GM12864 (cell line): ENCODE measurements around the gene TEX44.

Experiments used
- DNase-seq: peaks from one replicate; pipeline ENCODE4 v3.0.0-alpha.2; 2011; ENCODE audit warnings: low read depth
- H3K4me3 ChIP-seq: 2 replicates; pipeline ENCODE4 v1.5.1; 2011; ENCODE audit warnings: mild to moderate bottlenecking, low read depth, low read length, control low read depth
- TF ChIP-seq, protein P1 (sequence below): IDR thresholded peaks from 2 replicates; pipeline ENCODE4 v1.5.1; 2011; ENCODE audit warnings: low read depth, mild to moderate bottlenecking, moderate library complexity, low read length, control low read depth, inconsistent platforms; ENCODE audit errors: missing control alignments

TEX44 gene

DNA sequence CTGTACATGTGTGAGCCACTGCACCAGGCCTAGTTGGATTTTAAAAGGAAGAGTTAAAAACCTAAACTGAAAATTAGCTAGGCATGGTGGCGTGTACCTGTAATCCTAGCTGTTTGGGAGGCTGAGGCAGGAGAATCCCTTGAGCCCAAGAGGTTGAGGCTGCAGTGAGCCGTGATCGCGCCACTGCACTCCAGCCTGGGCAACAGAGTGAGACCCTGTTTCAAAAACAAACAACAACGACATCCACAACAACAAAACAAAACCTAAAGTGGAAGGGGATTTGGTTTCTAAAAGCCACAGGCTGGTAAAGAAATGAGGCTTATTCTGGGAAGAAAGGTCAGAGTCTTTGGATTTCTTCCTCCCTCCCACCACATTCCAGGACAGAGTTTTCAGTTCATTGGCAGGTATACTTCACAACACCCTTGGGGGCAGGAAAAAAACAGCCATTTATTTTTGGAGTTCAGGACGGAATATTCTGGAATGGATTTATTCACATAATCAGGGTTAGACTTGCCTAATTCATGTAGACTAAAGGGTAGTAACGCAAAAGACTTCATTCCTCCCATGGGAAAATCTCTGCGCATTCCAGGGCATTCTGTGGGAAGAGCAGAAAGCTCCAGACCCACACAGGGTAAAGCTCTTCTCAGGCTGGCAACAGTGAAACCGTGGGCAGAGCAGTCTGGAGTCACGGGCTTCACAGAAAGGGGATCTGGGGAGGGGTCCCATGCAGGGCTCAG, 34.9 kb downstream of the TEX44 start:
- TF ChIP-seq, protein P1, sequence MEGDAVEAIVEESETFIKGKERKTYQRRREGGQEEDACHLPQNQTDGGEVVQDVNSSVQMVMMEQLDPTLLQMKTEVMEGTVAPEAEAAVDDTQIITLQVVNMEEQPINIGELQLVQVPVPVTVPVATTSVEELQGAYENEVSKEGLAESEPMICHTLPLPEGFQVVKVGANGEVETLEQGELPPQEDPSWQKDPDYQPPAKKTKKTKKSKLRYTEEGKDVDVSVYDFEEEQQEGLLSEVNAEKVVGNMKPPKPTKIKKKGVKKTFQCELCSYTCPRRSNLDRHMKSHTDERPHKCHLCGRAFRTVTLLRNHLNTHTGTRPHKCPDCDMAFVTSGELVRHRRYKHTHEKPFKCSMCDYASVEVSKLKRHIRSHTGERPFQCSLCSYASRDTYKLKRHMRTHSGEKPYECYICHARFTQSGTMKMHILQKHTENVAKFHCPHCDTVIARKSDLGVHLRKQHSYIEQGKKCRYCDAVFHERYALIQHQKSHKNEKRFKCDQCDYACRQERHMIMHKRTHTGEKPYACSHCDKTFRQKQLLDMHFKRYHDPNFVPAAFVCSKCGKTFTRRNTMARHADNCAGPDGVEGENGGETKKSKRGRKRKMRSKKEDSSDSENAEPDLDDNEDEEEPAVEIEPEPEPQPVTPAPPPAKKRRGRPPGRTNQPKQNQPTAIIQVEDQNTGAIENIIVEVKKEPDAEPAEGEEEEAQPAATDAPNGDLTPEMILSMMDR = no peak
- H3K4me3 ChIP-seq = no peak overlapping the region
- no peak for DNase-seq

DNA sequence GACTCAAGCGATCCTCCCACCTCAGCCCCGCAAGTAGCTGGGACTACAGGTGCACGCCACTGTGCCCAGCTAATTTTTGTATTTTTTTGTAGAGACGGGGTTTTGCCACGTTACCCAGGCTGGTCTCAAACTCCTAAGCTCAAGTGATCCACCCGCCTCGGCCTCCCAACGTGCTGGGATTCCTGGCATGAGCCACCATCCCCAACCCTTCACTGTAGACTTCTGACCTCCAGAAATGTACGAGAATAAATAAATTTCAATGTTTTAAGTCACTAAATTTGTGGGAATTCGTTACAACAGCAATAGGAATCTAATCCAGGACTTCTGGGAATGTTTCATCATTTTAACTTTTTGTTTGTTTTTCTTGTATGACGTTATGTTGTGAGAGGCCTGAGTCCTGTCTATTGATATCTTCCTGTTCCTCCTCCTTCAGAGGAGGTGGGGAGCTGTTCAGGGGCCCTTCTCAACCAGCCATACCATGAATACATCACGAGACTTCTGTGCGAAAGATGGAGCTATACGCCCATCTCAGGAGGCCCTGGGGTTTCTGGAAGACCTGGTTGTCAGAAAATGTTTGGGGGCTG, 40.0 kb downstream of the TEX44 start:
- TF ChIP-seq, protein P1 = no peak
- H3K4me3 ChIP-seq = no peak overlapping the region
- DNase-seq = no peak

DNA sequence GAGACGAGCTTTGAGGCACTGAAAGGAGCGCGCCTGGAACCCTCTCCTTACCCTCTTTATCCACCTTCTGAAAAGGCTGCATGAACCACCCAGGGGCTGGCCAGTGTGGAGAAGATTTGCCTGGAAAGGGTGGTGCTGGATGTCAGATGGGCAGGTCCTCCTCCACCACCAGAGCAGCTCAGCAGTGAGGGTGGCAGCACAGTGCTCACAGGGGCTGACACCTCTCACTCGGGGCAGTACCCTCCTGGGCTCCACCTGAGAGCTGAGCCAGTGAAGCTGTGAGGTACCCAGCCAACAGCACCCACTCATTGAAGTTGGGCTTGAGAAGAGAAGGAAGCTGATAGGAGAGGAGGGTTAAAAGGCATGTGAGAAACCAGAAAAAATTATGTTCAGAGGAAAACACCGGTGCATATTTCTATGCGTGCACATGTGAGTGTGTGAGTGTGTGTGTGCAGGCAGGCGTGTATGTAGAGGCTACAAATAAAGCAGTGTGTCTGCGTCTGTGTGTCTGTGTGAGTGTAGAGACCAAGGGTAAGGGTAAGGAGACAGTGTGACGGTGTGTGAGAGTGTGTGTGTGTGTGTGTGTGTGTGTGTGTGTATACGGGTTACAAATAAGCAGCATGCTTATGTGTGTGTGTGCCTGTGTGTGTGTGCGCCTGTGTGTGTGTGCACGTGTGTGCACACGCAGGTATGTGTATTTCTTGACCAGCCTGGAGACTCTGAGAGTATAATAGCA, 40.7 kb downstream of the TEX44 start:
- TF ChIP-seq, protein P1 = no peak
- DNase-seq = no peak
- H3K4me3 ChIP-seq = no peak overlapping the region

DNA sequence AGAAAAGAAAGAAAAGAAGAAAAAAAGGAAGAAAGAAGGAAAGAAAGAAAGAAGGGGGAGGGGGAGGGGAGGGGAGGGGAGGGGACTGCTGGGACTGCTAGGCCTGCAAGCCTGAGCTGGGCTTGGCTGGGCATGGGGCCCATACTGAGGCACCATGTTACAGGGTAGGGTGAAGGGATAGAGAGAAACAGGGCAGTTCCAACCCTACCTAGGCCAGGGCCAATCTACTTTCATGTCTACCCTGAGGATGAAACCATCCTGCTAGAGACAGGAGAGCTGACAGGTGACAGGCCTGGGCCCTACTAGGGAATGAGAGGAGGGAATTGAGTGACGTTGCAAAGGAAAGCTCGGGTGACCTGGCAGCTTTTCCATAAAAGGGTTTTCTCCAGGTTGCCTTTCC, 41.7 kb downstream of the TEX44 start:
- TF ChIP-seq, protein P1 = no peak
- DNase-seq = no peak
- no peak overlapping the region for H3K4me3 ChIP-seq

DNA sequence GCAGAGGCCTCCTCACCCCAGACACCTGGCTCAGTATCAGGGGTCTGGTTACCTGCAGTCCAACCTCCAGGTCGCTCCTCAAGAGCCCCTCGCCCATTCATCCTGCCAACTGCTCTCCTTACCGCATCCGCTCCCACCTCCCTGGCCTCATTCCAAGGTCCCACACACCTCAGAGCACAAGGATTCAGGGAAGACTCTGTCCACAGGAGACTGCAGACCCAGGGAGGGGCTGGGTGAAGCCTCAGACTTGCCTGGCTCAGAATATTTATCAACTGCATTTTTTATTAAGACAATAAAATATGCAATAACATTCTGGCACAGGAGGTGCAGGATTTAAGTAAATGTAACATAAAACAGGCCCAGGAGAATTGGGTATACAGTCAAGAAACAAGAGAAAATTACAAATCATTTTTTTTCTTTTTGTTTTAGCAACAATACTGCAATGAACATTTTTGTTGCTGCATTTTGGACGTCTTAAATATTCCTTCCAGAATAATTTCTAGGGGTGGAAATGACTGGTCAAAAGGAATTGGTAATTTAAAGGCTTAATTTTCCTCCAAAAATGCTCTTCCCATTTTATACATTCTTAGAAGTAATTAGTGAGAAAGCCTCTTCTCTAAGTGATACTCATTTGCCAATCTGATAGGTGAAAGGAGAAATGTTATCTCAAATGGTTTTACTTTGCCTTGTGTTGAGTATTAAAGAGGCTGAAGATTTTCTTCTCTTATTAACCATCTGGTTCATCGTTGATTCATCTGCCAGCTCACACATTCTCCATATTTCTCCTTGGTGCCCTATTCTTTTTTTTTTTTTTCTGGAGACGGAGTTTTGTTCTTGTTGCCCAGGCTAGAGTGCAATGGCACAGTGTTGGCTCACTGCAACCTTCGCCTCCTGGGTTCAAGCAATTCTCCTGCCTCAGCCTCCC, 42.5 kb downstream of the TEX44 start:
- no peak overlapping the region for H3K4me3 ChIP-seq
- DNase-seq = no peak
- TF ChIP-seq, protein P1 = no peak

DNA sequence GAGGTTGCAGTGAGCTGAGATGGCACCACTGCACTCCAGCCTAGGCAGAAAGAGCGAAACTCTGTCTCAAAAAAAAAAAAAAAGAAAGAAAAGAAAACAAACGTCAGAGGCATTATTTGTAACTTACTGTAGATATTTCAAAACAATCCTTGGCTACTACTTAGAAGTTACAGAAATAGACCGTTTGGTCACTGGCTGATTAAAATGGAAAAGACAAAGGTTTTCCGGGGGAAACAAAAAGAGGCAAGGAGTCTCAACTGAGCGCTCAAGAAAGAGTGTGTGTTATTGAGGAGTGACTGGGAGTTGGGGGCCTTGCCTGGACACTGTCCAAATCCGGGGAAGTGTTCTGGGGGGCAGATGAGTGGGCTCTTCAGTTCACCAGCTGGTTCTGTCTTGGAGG, 47.6 kb downstream of the TEX44 start:
- TF ChIP-seq, protein P1 = no peak
- no peak for DNase-seq
- no peak overlapping the region for H3K4me3 ChIP-seq
